Activated CD4-positive, alpha-beta memory T cell treated with anti-CD3 and anti-CD28 coated beads for 36 hours (primary cell): ENCODE results near the gene LRP11. TPM values are rescaled to one million over a fixed set of nuclear protein-coding genes. Genes with fewer than 3 reads are reported as not detected.
"Not testable (repeated sequence)": the region's sequence is repeated elsewhere in the genome, so short reads cannot be mapped to it uniquely, and the experiment has no call there.

Experiments used
- CTCF ChIA-PET: fragments of 350-600 bp; sonication (Branson Sonifier 250); formaldehyde crosslinking; loops from one replicate; lab custom pipeline; 2021; ENCODE audit warnings: antibody characterized with exemption, inconsistent platforms; lab: Charles Lee
- POLR2A ChIA-PET: fragments of 350-600 bp; sonication (Branson Sonifier 250); formaldehyde crosslinking; loops from one replicate; lab custom pipeline; 2021; ENCODE audit warnings: antibody characterized with exemption; lab: Charles Lee
- DNase-seq: peaks from one replicate; pipeline ENCODE4 v3.0.0-alpha.2; 2020
- H3K27ac Mint-ChIP-seq: one replicate; pipeline ENCODE4 v1.8.0; 2021; ENCODE audit warnings: mixed read lengths
- H3K27me3 Mint-ChIP-seq: one replicate; pipeline ENCODE4 v1.8.0; 2021; ENCODE audit warnings: mixed read lengths
- H3K36me3 Mint-ChIP-seq: one replicate; pipeline ENCODE4 v1.8.0; 2021; ENCODE audit warnings: mixed read lengths
- H3K4me1 Mint-ChIP-seq: one replicate; pipeline ENCODE4 v1.8.0; 2021; ENCODE audit warnings: low read depth, mixed read lengths
- H3K4me3 Mint-ChIP-seq: one replicate; pipeline ENCODE4 v1.8.0; 2021; ENCODE audit warnings: mild to moderate bottlenecking, mixed read lengths
- H3K9me3 Mint-ChIP-seq: one replicate; pipeline ENCODE4 v1.8.0; 2021; ENCODE audit warnings: mixed read lengths
- intact Hi-C: fragments of 100-400 bp; cut with micrococcal nuclease; formaldehyde crosslinking; loops from one replicate; pipeline ENCODE4 v1.15.1; 2023
- total RNA-seq, 2 experiments: library from RNA; stranded (reverse); gene quantifications; one replicate each; pipeline ENCODE4 v1.2.3, GENCODE V29; 2021

LRP11 gene
- total RNA-seq, 2 experiments from 2014 or later, result 6.7 to 7.2 TPM

DNA sequence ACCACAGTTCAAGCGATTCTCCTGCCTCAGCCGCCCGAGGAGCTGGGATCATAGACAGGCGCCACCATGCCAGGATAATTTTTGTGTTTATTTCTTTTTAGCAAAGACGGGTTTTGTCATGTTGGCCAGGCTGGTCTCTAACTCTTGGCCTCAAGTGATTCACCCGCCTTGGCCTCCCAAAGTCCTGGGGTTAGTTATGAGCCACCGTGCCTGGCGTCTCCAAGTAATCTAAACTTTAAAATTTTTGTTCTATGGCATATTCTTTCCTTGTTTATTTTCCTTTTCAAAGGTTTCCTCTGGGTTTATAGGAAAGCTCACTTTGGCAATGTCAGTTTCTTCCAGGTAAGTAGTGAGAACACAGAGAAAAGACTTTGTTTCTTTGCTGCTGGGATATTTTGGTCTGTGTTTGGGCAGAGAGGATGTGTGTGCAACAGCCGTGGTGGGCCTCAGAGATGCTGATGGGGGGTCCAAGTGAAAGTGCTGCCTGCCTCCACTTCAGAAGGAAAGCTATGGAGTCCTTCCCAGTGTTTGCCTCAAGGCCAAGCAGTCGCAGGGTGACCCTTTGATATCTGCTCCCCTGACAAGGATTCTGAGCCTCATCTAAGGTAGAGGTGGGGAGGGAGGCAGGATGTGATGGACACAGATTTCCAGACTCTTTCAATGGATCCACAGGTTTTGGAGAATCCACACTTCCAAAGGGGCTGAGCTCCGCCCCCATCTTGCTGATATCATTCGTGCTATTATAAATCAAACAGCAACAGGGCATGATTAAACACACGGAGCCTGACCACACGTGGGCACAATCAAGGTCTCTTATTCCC, 2.3 kb downstream of the LRP11 start:
- CTCF ChIA-PET, result interaction anchor here (1.0 kb wide), 1 partner anchor 27 kb away, joined by 3 read pairs; no protein-coding TSS in a partner anchor
- no peaks in the 10 kb centered on the region for H3K36me3 Mint-ChIP-seq
- POLR2A ChIA-PET, result no interaction called here
- H3K4me3 Mint-ChIP-seq, result no peak overlapping the region
- DNase-seq, result no peak
- no peak overlapping the region for H3K27ac Mint-ChIP-seq
- intact Hi-C loops, result loop anchor here (2.0 to 10.0 kb wide), 4 partner anchors 117 to 315 kb away; partner anchors contain the start of genes NUP43, PCMT1 and PPIL4
- no peaks in the 10 kb centered on the region for H3K9me3 Mint-ChIP-seq
- H3K4me1 Mint-ChIP-seq, result peaks cover 19% of the 10 kb centered on the region
- H3K27me3 Mint-ChIP-seq, result peaks cover 2% of the 10 kb centered on the region

DNA sequence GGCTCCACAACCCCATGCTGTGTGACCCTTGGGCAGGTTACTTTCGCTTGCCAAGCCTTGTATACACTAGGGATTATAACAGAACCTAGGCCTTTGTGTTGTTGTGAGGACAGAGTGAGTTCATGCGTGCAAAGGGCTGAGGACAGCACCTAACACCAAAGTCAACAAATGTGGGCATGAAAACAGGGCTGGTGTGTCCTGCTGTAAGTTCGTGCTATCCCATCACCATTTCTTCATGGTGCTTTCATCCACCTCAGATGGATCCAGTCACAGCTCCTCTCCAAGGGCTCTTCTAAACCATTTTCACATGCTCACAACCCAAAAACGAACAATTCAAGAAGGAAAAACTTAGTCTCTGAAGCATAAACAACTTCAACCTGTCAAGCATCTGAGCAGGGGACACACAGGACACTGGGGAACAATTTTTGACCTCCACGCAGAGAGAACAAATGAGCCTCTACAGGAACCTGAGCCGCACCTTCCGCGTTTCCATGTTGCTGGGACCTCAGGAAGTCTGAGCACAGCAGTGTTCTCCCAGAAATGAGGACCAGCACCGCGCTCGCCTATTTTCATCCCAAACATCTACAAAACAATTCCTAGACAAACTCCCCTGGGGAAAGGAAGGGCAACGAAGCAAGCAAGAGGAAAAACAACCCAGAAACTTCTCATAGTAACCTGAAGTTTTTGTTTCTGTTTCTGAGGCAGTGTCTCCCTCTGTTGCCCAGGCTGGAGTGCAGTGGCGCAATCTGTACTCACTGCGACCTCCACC, 3.1 kb downstream of the LRP11 start:
- Mint-ChIP-seq H3K9me3 (no peaks in the 10 kb centered on the region), H3K4me1 (peaks cover 19% of the 10 kb centered on the region), H3K27me3 (peaks cover 2% of the 10 kb centered on the region), H3K27ac (no peak overlapping the region), H3K4me3 (no peak overlapping the region), H3K36me3 (no peaks in the 10 kb centered on the region)
- DNase-seq, result no peak
- CTCF ChIA-PET, result no interaction called here
- POLR2A ChIA-PET, result no interaction called here
- intact Hi-C loops, result loop anchor here (5.0 to 10.0 kb wide), 3 partner anchors 116 to 314 kb away; partner anchors contain the start of genes NUP43, PCMT1 and PPIL4

DNA sequence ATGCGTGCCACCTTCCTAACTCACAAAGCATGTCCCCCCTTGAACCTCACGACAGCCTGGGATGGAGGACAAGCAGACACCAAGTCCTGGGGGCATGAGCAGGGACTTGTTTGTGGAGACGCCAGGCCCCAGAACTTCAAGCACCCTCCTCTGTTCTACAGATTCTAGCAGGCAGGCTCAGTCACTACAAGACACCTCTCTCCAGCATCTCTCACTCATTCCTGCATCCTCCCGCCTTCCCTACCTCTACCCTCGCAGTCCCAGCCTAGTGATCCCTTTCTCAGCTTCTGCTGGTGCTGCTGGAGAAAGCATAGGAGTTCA, 3.7 kb downstream of the LRP11 start:
- Mint-ChIP-seq H3K27me3 (peaks cover 2% of the 10 kb centered on the region), H3K36me3 (no peaks in the 10 kb centered on the region), H3K27ac (no peak overlapping the region), H3K4me3 (no peak overlapping the region), H3K9me3 (no peaks in the 10 kb centered on the region), H3K4me1 (peaks cover 19% of the 10 kb centered on the region)
- DNase-seq, result no peak
- intact Hi-C loops, result loop anchor here (5.0 to 10.0 kb wide), 3 partner anchors 116 to 313 kb away; partner anchors contain the start of genes NUP43, PCMT1 and PPIL4
- CTCF ChIA-PET, result no interaction called here
- POLR2A ChIA-PET, result no interaction called here

DNA sequence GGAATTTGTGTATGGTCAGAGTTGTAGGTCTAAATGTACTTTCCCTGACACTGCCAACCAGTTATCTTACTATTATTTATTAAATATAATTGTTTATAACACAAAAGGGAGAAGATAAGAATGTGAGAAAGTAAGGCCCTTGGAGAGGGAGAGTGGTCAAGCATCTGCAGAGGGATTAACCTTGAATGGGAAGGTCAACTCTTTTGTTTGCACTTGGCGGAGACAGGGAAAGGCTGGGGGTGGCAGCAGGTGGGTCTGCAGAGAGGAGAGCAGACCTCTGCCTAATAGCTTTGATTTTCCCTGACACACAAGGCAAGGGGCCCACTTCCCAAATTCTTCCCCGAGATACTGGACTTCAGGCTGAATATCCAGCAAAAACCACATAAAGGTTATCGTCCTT, 4.2 kb downstream of the LRP11 start:
- no peak overlapping the region for H3K27ac Mint-ChIP-seq
- no peak for DNase-seq
- intact Hi-C loops, result loop anchor here (5.0 to 10.0 kb wide), 3 partner anchors 115 to 313 kb away; partner anchors contain the start of genes NUP43, PCMT1 and PPIL4
- no peaks in the 10 kb centered on the region for H3K36me3 Mint-ChIP-seq
- no peaks in the 10 kb centered on the region for H3K9me3 Mint-ChIP-seq
- ChIA-PET POLR2A (no interaction called here), CTCF (no interaction called here)
- no peak overlapping the region for H3K4me3 Mint-ChIP-seq
- H3K4me1 Mint-ChIP-seq, result peaks cover 19% of the 10 kb centered on the region
- H3K27me3 Mint-ChIP-seq, result peaks cover 2% of the 10 kb centered on the region

- no peak for DNase-seq
- no peak overlapping the region for H3K4me3 Mint-ChIP-seq
- no peaks in the 10 kb centered on the region for H3K9me3 Mint-ChIP-seq
- no peak overlapping the region for H3K27ac Mint-ChIP-seq
- H3K4me1 Mint-ChIP-seq, result peaks cover 14% of the 10 kb centered on the region
- no peaks in the 10 kb centered on the region for H3K36me3 Mint-ChIP-seq
- intact Hi-C loops, result no loop called here
- ChIA-PET POLR2A (no interaction called here), CTCF (no interaction called here)
- H3K27me3 Mint-ChIP-seq, result peaks cover 2% of the 10 kb centered on the region
Measured at GRCh38 chr6:149859368-149859767, 4.8 kb downstream of the LRP11 start.

DNA sequence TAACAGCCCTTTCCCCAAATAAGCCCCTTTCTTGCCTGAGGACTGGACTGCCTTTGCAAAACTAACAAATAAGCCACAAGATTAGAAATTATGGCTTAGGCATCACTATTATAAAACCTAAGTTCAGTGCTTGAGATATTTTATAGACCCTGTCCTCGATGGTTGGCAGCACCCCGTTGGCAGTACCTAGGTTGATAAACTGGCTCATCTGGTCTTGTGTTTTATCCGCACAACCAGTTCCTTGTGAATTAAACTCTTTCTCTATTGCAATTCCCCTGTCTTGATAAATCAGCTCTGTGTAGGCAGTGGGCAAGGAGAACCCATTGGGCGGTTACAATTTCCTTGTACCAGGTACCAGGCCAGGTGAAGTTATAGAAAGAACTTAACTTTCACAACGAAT, 6.6 kb downstream of the LRP11 start:
- ChIA-PET CTCF (no interaction called here), POLR2A (no interaction called here)
- Mint-ChIP-seq H3K27me3 (peaks cover 2% of the 10 kb centered on the region), H3K27ac (no peak overlapping the region), H3K4me1 (peaks cover 13% of the 10 kb centered on the region), H3K36me3 (no peaks in the 10 kb centered on the region), H3K9me3 (no peaks in the 10 kb centered on the region), H3K4me3 (no peak overlapping the region)
- intact Hi-C loops, result no loop called here
- DNase-seq, result no peak

DNA sequence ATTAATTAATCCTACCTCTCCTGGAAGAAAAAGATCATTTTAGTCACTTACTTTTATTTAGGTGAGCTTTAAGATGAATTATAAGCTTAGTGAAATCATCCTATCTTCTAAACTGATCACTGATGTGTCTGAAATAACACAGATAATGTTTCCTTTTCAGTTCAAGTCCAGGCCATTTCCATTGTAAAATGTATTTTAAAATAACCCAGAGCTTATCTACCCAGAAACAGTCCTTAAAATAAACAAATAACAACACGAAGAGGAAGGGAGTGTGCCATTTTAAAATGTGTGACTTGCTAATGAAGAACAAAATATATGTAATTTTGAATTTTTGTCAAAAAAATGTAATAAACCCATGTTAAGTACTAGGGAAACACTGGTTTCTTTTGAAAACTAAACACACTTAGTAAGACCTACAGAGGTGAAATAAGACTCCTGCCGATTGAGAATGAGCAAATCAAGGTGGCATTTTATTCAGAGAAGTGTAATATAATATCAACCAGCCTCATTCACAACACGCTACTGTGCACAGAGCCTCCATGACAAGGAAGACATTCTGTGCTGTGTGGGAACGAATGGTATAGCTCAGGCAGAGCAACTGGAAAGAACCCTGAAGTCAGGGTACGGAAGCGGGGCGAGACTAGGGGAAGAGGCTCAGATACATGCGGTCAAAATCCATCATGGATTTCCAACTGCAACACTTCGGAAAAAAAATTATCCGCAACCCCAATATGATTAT, 7.7 kb downstream of the LRP11 start:
- H3K36me3 Mint-ChIP-seq, result no peaks in the 10 kb centered on the region
- POLR2A ChIA-PET, result no interaction called here
- no peak overlapping the region for H3K4me3 Mint-ChIP-seq
- DNase-seq, result no peak
- intact Hi-C loops, result no loop called here
- peaks cover 2% of the 10 kb centered on the region for H3K27me3 Mint-ChIP-seq
- H3K9me3 Mint-ChIP-seq, result no peaks in the 10 kb centered on the region
- H3K27ac Mint-ChIP-seq, result no peak overlapping the region
- CTCF ChIA-PET, result interaction anchor here (0.7 kb wide), 1 partner anchor 16 kb away, joined by 5 read pairs; no protein-coding TSS in a partner anchor
- H3K4me1 Mint-ChIP-seq, result peaks cover 15% of the 10 kb centered on the region

DNA sequence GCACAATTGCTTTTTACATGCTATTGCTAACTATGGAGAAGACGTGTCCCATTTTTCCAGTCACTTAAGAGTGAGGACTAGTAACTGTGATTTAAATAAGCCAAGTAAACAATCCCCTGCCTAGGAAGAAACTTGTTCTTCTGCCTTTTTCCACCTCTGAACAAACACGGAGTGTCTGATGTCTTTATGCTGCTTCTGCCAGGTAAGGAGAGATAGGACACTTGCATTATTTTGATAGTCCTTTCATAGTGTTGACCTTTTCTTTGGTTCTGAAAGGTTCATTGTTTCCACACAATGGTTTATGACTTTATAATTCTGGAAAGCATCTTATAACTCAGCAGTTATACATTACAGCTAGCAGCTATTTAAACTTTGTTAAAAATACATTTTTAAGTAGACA, 8.4 kb downstream of the LRP11 start:
- Mint-ChIP-seq H3K27ac (no peak overlapping the region), H3K4me3 (no peak overlapping the region), H3K27me3 (peaks cover 2% of the 10 kb centered on the region), H3K36me3 (peaks cover 1% of the 10 kb centered on the region), H3K4me1 (peaks cover 16% of the 10 kb centered on the region), H3K9me3 (no peaks in the 10 kb centered on the region)
- ChIA-PET CTCF (interaction anchor here (0.7 kb wide), 1 partner anchor 16 kb away, joined by 5 read pairs; no protein-coding TSS in a partner anchor), POLR2A (no interaction called here)
- no peak for DNase-seq
- intact Hi-C loops, result no loop called here

GRCh38 chr6:149855040-149855654, 9.0 kb downstream of the LRP11 start:
- CTCF ChIA-PET, result interaction anchor here (1.4 kb wide), 1 partner anchor 20 kb away, joined by 5 read pairs; no protein-coding TSS in a partner anchor
- intact Hi-C loops, result no loop called here
- POLR2A ChIA-PET, result no interaction called here
- Mint-ChIP-seq H3K27ac (no peak overlapping the region), H3K27me3 (no peaks in the 10 kb centered on the region), H3K9me3 (no peaks in the 10 kb centered on the region), H3K4me1 (peaks cover 16% of the 10 kb centered on the region), H3K4me3 (no peak overlapping the region), H3K36me3 (peaks cover 1% of the 10 kb centered on the region)
- no peak for DNase-seq

DNA sequence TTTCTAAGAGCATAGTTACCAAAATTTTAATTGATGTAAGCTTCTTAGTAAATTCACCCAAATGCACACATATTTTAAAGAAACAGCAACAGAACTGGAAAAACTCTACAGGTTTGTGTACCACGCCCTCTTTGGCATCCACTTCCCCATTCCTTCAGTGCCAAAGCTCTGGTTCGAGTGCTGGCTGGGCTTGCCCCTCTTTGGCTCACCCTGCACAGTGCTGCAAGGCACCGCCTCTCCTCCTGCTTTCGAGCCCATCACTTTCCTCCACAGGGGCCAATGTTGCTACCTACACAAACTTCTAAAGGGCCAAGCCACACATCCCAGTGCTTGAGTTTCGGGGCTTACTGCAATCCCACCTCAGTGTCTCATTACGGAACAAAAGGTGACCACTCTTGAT, 9.6 kb downstream of the LRP11 start:
- POLR2A ChIA-PET, result no interaction called here
- peaks cover 1% of the 10 kb centered on the region for H3K36me3 Mint-ChIP-seq
- intact Hi-C loops, result no loop called here
- DNase-seq, result no peak
- H3K27me3 Mint-ChIP-seq, result no peaks in the 10 kb centered on the region
- peaks cover 16% of the 10 kb centered on the region for H3K4me1 Mint-ChIP-seq
- no peak overlapping the region for H3K27ac Mint-ChIP-seq
- no peaks in the 10 kb centered on the region for H3K9me3 Mint-ChIP-seq
- no peak overlapping the region for H3K4me3 Mint-ChIP-seq
- CTCF ChIA-PET, result interaction anchor here (1.0 to 1.4 kb wide), 2 partner anchors 11 to 19 kb away, joined by 3 to 5 read pairs; no protein-coding TSS in a partner anchor

DNA sequence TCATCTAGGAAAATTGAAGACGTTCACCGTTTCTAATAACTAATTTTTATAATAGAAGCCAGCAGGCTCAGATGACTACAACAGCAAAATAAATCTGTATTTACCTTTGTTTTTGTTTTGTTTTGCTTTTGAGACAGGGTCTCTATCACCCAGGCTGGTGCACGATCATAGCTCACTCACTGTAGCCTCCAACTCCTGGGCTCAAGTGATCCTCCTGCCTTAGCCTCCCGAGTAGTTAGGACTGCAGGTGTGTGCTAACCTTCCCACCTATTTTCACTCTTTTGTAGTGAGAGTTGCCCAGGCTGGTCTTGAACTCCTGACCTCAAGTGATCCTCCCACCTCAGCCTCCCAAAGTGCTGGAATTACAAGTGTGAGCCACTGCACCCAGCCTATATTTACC, 10.1 kb downstream of the LRP11 start:
- H3K36me3 Mint-ChIP-seq, intact Hi-C loops, DNase-seq, POLR2A ChIA-PET, H3K27ac Mint-ChIP-seq, H3K9me3 Mint-ChIP-seq, H3K4me3 Mint-ChIP-seq, H3K27me3 Mint-ChIP-seq: not testable (repeated sequence)
- CTCF ChIA-PET, result interaction anchor here (1.0 to 1.4 kb wide), 2 partner anchors 12 to 19 kb away, joined by 3 to 5 read pairs; no protein-coding TSS in a partner anchor
- peaks cover 16% of the 10 kb centered on the region for H3K4me1 Mint-ChIP-seq
